ENCODE results near the gene DCST2. TPM values are rescaled to one million over a fixed set of nuclear protein-coding genes. Genes with fewer than 3 reads are reported as not detected.
"Not testable (repeated sequence)": the region's sequence is repeated elsewhere in the genome, so short reads cannot be mapped to it uniquely, and the experiment has no call there.

The DCST2 gene
- total RNA-seq, 6 experiments from 2014 or later = 0.08 to 0.14 TPM; not detected in 4

GRCh38 chr1:154998818-154999570 lies 34.6 kb downstream of the DCST2 start:
- peak; percentile 91 for TF ChIP-seq CTCF (IDR thresholded peaks at IDR 0.05)
- no peaks in the 10 kb centered on the region for H3K9me3 Mint-ChIP-seq
- peaks cover 2% of the 10 kb centered on the region; the same call in 1 of the 2 replicates for H3K27me3 Mint-ChIP-seq (ENCODE audit: insufficient read depth)
- peak; percentile 56 for DNase-seq
- peak overlapping the region; percentile 58 for H3K27ac Mint-ChIP-seq
- H3K4me3 Mint-ChIP-seq = peak overlapping the region; percentile 64
- peaks cover 29% of the 10 kb centered on the region for H3K4me1 Mint-ChIP-seq (ENCODE audit: low read depth)
- no peaks in the 10 kb centered on the region for H3K36me3 Mint-ChIP-seq (ENCODE audit: low read depth)

- no peak for TF ChIP-seq CTCF (IDR thresholded peaks at IDR 0.05)
- Mint-ChIP-seq H3K36me3 (ENCODE audit: low read depth) (no peaks in the 10 kb centered on the region), H3K27me3 (ENCODE audit: insufficient read depth) (peaks cover 2% of the 10 kb centered on the region; the same call in 1 of the 2 replicates), H3K27ac (no peak overlapping the region), H3K4me3 (no peak overlapping the region), H3K9me3 (no peaks in the 10 kb centered on the region), H3K4me1 (ENCODE audit: low read depth) (peaks cover 34% of the 10 kb centered on the region)
- no peak for DNase-seq
Measured at GRCh38 chr1:154998201-154998780, 35.3 kb downstream of the DCST2 start.

- no peak for TF ChIP-seq CTCF (IDR thresholded peaks at IDR 0.05)
- Mint-ChIP-seq H3K4me1 (ENCODE audit: low read depth) (peaks cover 34% of the 10 kb centered on the region), H3K27ac (no peak overlapping the region), H3K36me3 (ENCODE audit: low read depth) (no peaks in the 10 kb centered on the region), H3K27me3 (ENCODE audit: insufficient read depth) (peaks cover 4% of the 10 kb centered on the region), H3K4me3 (no peak overlapping the region), H3K9me3 (no peaks in the 10 kb centered on the region)
- DNase-seq = no peak
Measured at GRCh38 chr1:154996966-154997701, 36.4 kb downstream of the DCST2 start.

GRCh38 chr1:154995301-154995983 lies 38.1 kb downstream of the DCST2 start:
- TF ChIP-seq CTCF (IDR thresholded peaks at IDR 0.05) = peak; percentile 78
- not testable (repeated sequence) for H3K36me3 Mint-ChIP-seq (ENCODE audit: low read depth); H3K4me3 Mint-ChIP-seq; H3K27me3 Mint-ChIP-seq (ENCODE audit: insufficient read depth); H3K9me3 Mint-ChIP-seq; H3K27ac Mint-ChIP-seq
- H3K4me1 Mint-ChIP-seq (ENCODE audit: low read depth) = peaks cover 34% of the 10 kb centered on the region
- peak; percentile 81 for DNase-seq

GRCh38 chr1:154994591-154994990 lies 39.0 kb downstream of the DCST2 start:
- no peak for DNase-seq
- Mint-ChIP-seq H3K27me3 (ENCODE audit: insufficient read depth) (peaks cover 4% of the 10 kb centered on the region), H3K27ac (peak overlapping the region; percentile 53), H3K36me3 (ENCODE audit: low read depth) (no peaks in the 10 kb centered on the region), H3K4me1 (ENCODE audit: low read depth) (peaks cover 25% of the 10 kb centered on the region), H3K4me3 (no peak overlapping the region), H3K9me3 (no peaks in the 10 kb centered on the region)
- TF ChIP-seq CTCF (IDR thresholded peaks at IDR 0.05) = no peak
